Measurements from ENCODE around the gene CACNA2D2.

CACNA2D2 gene

GRCh38 chr3:50537421-50538129 lies 34.1 kb upstream of the CACNA2D2 start:
- TF ChIP-seq EZH2 (IDR thresholded peaks at IDR 0.05; ENCODE audit: borderline replicate concordance, low read depth, low read length, severe bottlenecking) = no peak
- no peak for TF ChIP-seq CTCF (IDR thresholded peaks at IDR 0.05; ENCODE audit: borderline replicate concordance, extremely low read depth, low read length, poor library complexity, severe bottlenecking)
- no peaks in the 10 kb centered on the region for H3K36me3 ChIP-seq (ENCODE audit: insufficient read depth, low read length)
- peaks cover 10% of the 10 kb centered on the region for H4K20me1 ChIP-seq (ENCODE audit: insufficient read depth, low read length)
- H3K4me1 ChIP-seq (ENCODE audit: insufficient read depth, low read length) = no peaks in the 10 kb centered on the region
- H3K9ac ChIP-seq (ENCODE audit: low read depth, low read length) = no peak overlapping the region
- H3K79me2 ChIP-seq (ENCODE audit: insufficient read depth, low read length) = no peaks in the 10 kb centered on the region
- H3K9me3 ChIP-seq (ENCODE audit: insufficient read depth, low read length, severe bottlenecking) = no peaks in the 10 kb centered on the region
- no peak overlapping the region for H3K4me3 ChIP-seq (ENCODE audit: low read depth in 1 of 2, low read length in 2 of 2)
- H3K4me2 ChIP-seq (ENCODE audit: insufficient read depth, low read length) = no peak overlapping the region
- H2AFZ ChIP-seq (ENCODE audit: low read depth, low read length) = no peak overlapping the region
- H3K27ac ChIP-seq (ENCODE audit: low read length) = no peak overlapping the region
- H3K27me3 ChIP-seq (ENCODE audit: insufficient read depth, low read length, poor library complexity) = peaks cover 49% of the 10 kb centered on the region
- DNase-seq (no peak), ATAC-seq (ENCODE audit: insufficient read depth, low read depth) (no peak)

- DNase-seq (no peak), ATAC-seq (ENCODE audit: insufficient read depth, low read depth) (no peak)
- Histone ChIP-seq H3K4me3 (ENCODE audit: low read depth in 1 of 2, low read length in 2 of 2) (no peak overlapping the region), H3K27ac (ENCODE audit: low read length) (no peak overlapping the region), H3K9me3 (ENCODE audit: insufficient read depth, low read length, severe bottlenecking) (no peaks in the 10 kb centered on the region), H3K4me2 (ENCODE audit: insufficient read depth, low read length) (no peak overlapping the region), H3K9ac (ENCODE audit: low read depth, low read length) (no peak overlapping the region), H3K27me3 (ENCODE audit: insufficient read depth, low read length, poor library complexity) (peaks cover 52% of the 10 kb centered on the region), H3K79me2 (ENCODE audit: insufficient read depth, low read length) (no peaks in the 10 kb centered on the region), H2AFZ (ENCODE audit: low read depth, low read length) (no peak overlapping the region), H3K4me1 (ENCODE audit: insufficient read depth, low read length) (no peaks in the 10 kb centered on the region), H3K36me3 (ENCODE audit: insufficient read depth, low read length) (no peaks in the 10 kb centered on the region), H4K20me1 (ENCODE audit: insufficient read depth, low read length) (peaks cover 14% of the 10 kb centered on the region)
- TF ChIP-seq CTCF (IDR thresholded peaks at IDR 0.05; ENCODE audit: borderline replicate concordance, extremely low read depth, low read length, poor library complexity, severe bottlenecking) = no peak
- TF ChIP-seq EZH2 (IDR thresholded peaks at IDR 0.05; ENCODE audit: borderline replicate concordance, low read depth, low read length, severe bottlenecking) = no peak
These were observed 33.2 kb upstream of the CACNA2D2 start for GRCh38 chr3:50536471-50537180.

- Histone ChIP-seq H3K9me3 (ENCODE audit: insufficient read depth, low read length, severe bottlenecking) (no peaks in the 10 kb centered on the region), H3K9ac (ENCODE audit: low read depth, low read length) (no peak overlapping the region), H3K27me3 (ENCODE audit: insufficient read depth, low read length, poor library complexity) (peaks cover 51% of the 10 kb centered on the region), H4K20me1 (ENCODE audit: insufficient read depth, low read length) (peaks cover 17% of the 10 kb centered on the region), H3K36me3 (ENCODE audit: insufficient read depth, low read length) (no peaks in the 10 kb centered on the region), H3K27ac (ENCODE audit: low read length) (no peak overlapping the region), H3K4me3 (ENCODE audit: low read depth in 1 of 2, low read length in 2 of 2) (no peak overlapping the region), H3K79me2 (ENCODE audit: insufficient read depth, low read length) (no peaks in the 10 kb centered on the region), H2AFZ (ENCODE audit: low read depth, low read length) (no peak overlapping the region), H3K4me1 (ENCODE audit: insufficient read depth, low read length) (no peaks in the 10 kb centered on the region), H3K4me2 (ENCODE audit: insufficient read depth, low read length) (no peak overlapping the region)
- no peak for ATAC-seq (ENCODE audit: insufficient read depth, low read depth)
- DNase-seq = no peak
- TF ChIP-seq EZH2 (IDR thresholded peaks at IDR 0.05; ENCODE audit: borderline replicate concordance, low read depth, low read length, severe bottlenecking) (no peak), CTCF (IDR thresholded peaks at IDR 0.05; ENCODE audit: borderline replicate concordance, extremely low read depth, low read length, poor library complexity, severe bottlenecking) (no peak)
These were observed 31.4 kb upstream of the CACNA2D2 start for GRCh38 chr3:50534681-50535330.

All from DND-41 (cell line).